GM23338 (cell line): ENCODE results near the gene FOXR1.

Experiments
- CREB1 ChIP-seq: fragments of 250-450 bp; sonication (Bioruptor Pico); IDR thresholded peaks from 2 replicates; pipeline ENCODE4 v1.5.0; 2020; ENCODE audit warnings: low read depth, mild to moderate bottlenecking, moderate library complexity
- EZH2 ChIP-seq: fragments of 200-600 bp; sonication (generic); IDR thresholded peaks from one replicate; pipeline ENCODE4 v1.8.0; 2017; ENCODE audit warnings: antibody characterized with exemption, mild to moderate bottlenecking, low read depth; ENCODE audit not compliant: unreplicated experiment
- EZH2phosphoT487 ChIP-seq: fragments of 200-600 bp; sonication (generic); IDR thresholded peaks from one replicate; pipeline ENCODE4 v1.8.1; 2018; ENCODE audit warnings: antibody characterized with exemption; ENCODE audit not compliant: unreplicated experiment
- JUNB ChIP-seq: IDR thresholded peaks from one replicate; pipeline ENCODE4 v1.6.1; 2016; ENCODE audit warnings: antibody characterized with exemption; ENCODE audit not compliant: unreplicated experiment
- NANOG ChIP-seq: IDR thresholded peaks from 2 replicates; pipeline ENCODE4 v1.6.1; 2016; ENCODE audit warnings: antibody characterized with exemption, borderline replicate concordance
- POLR2AphosphoS5 ChIP-seq: IDR thresholded peaks from 2 replicates; pipeline ENCODE4 v1.6.1; 2016; ENCODE audit warnings: antibody characterized with exemption, low read depth
- STAT1 ChIP-seq: IDR thresholded peaks from one replicate; pipeline ENCODE4 v1.6.1; 2016; ENCODE audit warnings: antibody characterized with exemption; ENCODE audit not compliant: unreplicated experiment
- TF ChIP-seq, protein P1 (sequence below), 2 experiments: fragments of 200-600 bp in 1 of 2; sonication (generic) in 1 of 2; conservative IDR thresholded peaks; 2 replicates each; pipeline versions ENCODE4 v1.5.1 to v1.6.1; 2016 to 2017; ENCODE audit warnings: antibody characterized with exemption in 2 of 2, low read depth in 2 of 2, mild to moderate bottlenecking in 2 of 2, moderate library complexity in 1 of 2
- TF ChIP-seq, protein P2 (sequence below): IDR thresholded peaks from one replicate; pipeline ENCODE4 v1.6.1; 2018; ENCODE audit warnings: antibody characterized with exemption; ENCODE audit not compliant: unreplicated experiment

DNA sequence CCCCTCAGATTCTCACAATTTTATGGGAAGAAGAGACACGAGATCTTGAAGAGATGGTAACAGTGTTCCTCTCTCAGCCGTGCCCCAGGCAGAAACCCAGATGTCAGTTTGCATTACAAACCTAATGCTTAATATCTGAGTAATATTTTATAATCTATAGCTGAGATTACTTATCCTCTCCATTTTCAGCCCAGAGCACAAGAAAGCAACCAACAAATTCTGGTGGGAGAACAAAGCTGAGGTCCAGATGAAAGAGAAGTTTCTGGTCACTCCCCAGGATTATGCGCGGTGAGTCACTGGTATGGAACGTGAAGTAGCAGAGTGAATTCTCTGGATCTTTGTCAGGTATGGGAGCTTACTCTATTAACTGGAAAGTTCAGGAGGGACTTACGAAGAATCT is 27.3 kb downstream of the FOXR1 start:
- TF ChIP-seq JUNB = no peak
- TF ChIP-seq, protein P1, sequence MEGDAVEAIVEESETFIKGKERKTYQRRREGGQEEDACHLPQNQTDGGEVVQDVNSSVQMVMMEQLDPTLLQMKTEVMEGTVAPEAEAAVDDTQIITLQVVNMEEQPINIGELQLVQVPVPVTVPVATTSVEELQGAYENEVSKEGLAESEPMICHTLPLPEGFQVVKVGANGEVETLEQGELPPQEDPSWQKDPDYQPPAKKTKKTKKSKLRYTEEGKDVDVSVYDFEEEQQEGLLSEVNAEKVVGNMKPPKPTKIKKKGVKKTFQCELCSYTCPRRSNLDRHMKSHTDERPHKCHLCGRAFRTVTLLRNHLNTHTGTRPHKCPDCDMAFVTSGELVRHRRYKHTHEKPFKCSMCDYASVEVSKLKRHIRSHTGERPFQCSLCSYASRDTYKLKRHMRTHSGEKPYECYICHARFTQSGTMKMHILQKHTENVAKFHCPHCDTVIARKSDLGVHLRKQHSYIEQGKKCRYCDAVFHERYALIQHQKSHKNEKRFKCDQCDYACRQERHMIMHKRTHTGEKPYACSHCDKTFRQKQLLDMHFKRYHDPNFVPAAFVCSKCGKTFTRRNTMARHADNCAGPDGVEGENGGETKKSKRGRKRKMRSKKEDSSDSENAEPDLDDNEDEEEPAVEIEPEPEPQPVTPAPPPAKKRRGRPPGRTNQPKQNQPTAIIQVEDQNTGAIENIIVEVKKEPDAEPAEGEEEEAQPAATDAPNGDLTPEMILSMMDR (conservative IDR thresholded peaks at IDR 0.05; ENCODE audit: low read depth in 2 of 2) = no peak
- TF ChIP-seq EZH2 = no peak
- no peak for TF ChIP-seq STAT1
- no peak for TF ChIP-seq EZH2phosphoT487
- TF ChIP-seq, protein P2, sequence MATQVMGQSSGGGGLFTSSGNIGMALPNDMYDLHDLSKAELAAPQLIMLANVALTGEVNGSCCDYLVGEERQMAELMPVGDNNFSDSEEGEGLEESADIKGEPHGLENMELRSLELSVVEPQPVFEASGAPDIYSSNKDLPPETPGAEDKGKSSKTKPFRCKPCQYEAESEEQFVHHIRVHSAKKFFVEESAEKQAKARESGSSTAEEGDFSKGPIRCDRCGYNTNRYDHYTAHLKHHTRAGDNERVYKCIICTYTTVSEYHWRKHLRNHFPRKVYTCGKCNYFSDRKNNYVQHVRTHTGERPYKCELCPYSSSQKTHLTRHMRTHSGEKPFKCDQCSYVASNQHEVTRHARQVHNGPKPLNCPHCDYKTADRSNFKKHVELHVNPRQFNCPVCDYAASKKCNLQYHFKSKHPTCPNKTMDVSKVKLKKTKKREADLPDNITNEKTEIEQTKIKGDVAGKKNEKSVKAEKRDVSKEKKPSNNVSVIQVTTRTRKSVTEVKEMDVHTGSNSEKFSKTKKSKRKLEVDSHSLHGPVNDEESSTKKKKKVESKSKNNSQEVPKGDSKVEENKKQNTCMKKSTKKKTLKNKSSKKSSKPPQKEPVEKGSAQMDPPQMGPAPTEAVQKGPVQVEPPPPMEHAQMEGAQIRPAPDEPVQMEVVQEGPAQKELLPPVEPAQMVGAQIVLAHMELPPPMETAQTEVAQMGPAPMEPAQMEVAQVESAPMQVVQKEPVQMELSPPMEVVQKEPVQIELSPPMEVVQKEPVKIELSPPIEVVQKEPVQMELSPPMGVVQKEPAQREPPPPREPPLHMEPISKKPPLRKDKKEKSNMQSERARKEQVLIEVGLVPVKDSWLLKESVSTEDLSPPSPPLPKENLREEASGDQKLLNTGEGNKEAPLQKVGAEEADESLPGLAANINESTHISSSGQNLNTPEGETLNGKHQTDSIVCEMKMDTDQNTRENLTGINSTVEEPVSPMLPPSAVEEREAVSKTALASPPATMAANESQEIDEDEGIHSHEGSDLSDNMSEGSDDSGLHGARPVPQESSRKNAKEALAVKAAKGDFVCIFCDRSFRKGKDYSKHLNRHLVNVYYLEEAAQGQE = no peak
- no peak for TF ChIP-seq NANOG
- TF ChIP-seq POLR2AphosphoS5 = no peak
- no peak for TF ChIP-seq CREB1 (CRISPR knock-in tag)
